SK-N-SH (cell line): ENCODE measurements around the gene CCDC141. TPM values are rescaled to one million over a fixed set of nuclear protein-coding genes. Genes with fewer than 3 reads are reported as not detected.
"Not testable (repeated sequence)": the region's sequence is repeated elsewhere in the genome, so short reads cannot be mapped to it uniquely, and the experiment has no call there.

Experiments used
- CTCF ChIA-PET: fragments of 300-600, 350-600 bp; formaldehyde crosslinking; extraction: SDS; loops from one replicate; lab custom pipeline; 2021; lab: Yijun Ruan, JAX
- POLR2A ChIA-PET: fragments of 350-600 bp; sonication (Branson Sonifier 250); formaldehyde crosslinking; extraction: SDS; loops from one replicate; lab custom pipeline; 2020; ENCODE audit warnings: antibody characterized with exemption, inconsistent platforms; lab: Yijun Ruan, JAX
- DNase-seq: peaks from one replicate; pipeline ENCODE4 v3.0.0; 2012
- H2AFZ ChIP-seq: fragments of 200-600 bp; sonication (generic); 2 replicates; pipeline ENCODE4 v1.8.1; 2016; ENCODE audit warnings: antibody characterized with exemption, mild to moderate bottlenecking, low read depth
- H3F3A ChIP-seq: fragments of 200-600 bp; sonication (generic); replicated peaks from 2 replicates; pipeline ENCODE3; 2016; ENCODE audit warnings: antibody characterized with exemption, mild to moderate bottlenecking; ENCODE audit not compliant: insufficient read depth
- H3K27ac ChIP-seq, 2 experiments: fragments of 200-500 bp in 1 of 2; fragments of 200-600 bp in 1 of 2; sonication (Bioruptor generic) in 1 of 2; sonication (generic), shearing (Covaris generic) in 1 of 2; 2 replicates each; pipeline versions ENCODE4 v1.5.1 to v1.6.1; 2014 to 2016; ENCODE audit warnings: low read depth in 2 of 2, inconsistent platforms in 1 of 2, low read length in 1 of 2, mild to moderate bottlenecking in 1 of 2, mixed read lengths in 1 of 2
- H3K27me3 ChIP-seq: fragments of 200-600 bp; sonication (generic), shearing (Covaris generic); 2 replicates; pipeline ENCODE4 v1.6.1; 2016; ENCODE audit warnings: mixed run types; ENCODE audit not compliant: insufficient read depth
- H3K36me3 ChIP-seq, 2 experiments: fragments of 200-500 bp in 1 of 2; fragments of 200-600 bp in 1 of 2; sonication (Bioruptor generic) in 1 of 2; sonication (generic) in 1 of 2; replicated peaks in 1 of 2; 2 replicates each; pipeline versions ENCODE3 to v1.5.1; 2014 to 2016; ENCODE audit warnings: low read length in 1 of 2, mild to moderate bottlenecking in 1 of 2; ENCODE audit not compliant: insufficient read depth in 2 of 2, control insufficient read depth in 1 of 2
- H3K4me1 ChIP-seq, 2 experiments: fragments of 200-500 bp in 1 of 2; fragments of 200-600 bp in 1 of 2; sonication (Bioruptor generic) in 1 of 2; sonication (generic), shearing (Covaris generic) in 1 of 2; 2 replicates each; pipeline versions ENCODE4 v1.5.1 to v1.6.1; 2014 to 2016; ENCODE audit warnings: low read depth in 1 of 2, low read length in 1 of 2, mixed run types in 1 of 2; ENCODE audit not compliant: insufficient read depth in 2 of 2, control insufficient read depth in 1 of 2
- H3K4me2 ChIP-seq: fragments of 200-600 bp; sonication (generic), shearing (Covaris generic); 2 replicates; pipeline ENCODE4 v1.6.1; 2017; ENCODE audit warnings: mixed run types
- H3K4me3 ChIP-seq, 2 experiments: fragments of 200-500 bp in 1 of 2; fragments of 200-600 bp in 1 of 2; sonication (Bioruptor generic) in 1 of 2; sonication (generic), shearing (Covaris generic) in 1 of 2; 2 replicates each; pipeline versions ENCODE4 v1.5.1 to v1.8.1; 2014 to 2016; ENCODE audit warnings: low read depth in 2 of 2, inconsistent platforms in 1 of 2, low read length in 1 of 2, mild to moderate bottlenecking in 1 of 2, mixed read lengths in 1 of 2, moderate library complexity in 1 of 2
- H3K79me2 ChIP-seq: fragments of 200-600 bp; sonication (generic); 2 replicates; pipeline ENCODE4 v1.8.1; 2017; ENCODE audit warnings: mild to moderate bottlenecking; ENCODE audit not compliant: insufficient read depth
- H3K9ac ChIP-seq: fragments of 200-600 bp; sonication (generic); 2 replicates; pipeline ENCODE4 v1.6.1; 2017; ENCODE audit warnings: mixed run types
- H3K9me2 ChIP-seq: fragments of 200-600 bp; sonication (generic); 2 replicates; pipeline ENCODE4 v1.6.1; 2017; ENCODE audit warnings: mixed run types
- H3K9me3 ChIP-seq: fragments of 200-600 bp; sonication (generic); 2 replicates; pipeline ENCODE4 v1.6.1; 2017; ENCODE audit warnings: mixed run types, mild to moderate bottlenecking, moderate library complexity
- H4K20me1 ChIP-seq: fragments of 200-600 bp; sonication (generic); 2 replicates; pipeline ENCODE4 v1.6.1; 2017; ENCODE audit warnings: mild to moderate bottlenecking, mixed run types; ENCODE audit not compliant: insufficient read depth
- FOXJ3 ChIP-seq: sonication (generic); formaldehyde crosslinking; IDR thresholded peaks from 2 replicates; pipeline ENCODE4 v1.5.1; 2020; ENCODE audit warnings: mild to moderate bottlenecking, missing genetic modification reagents
- GABPA ChIP-seq: IDR thresholded peaks from 2 replicates; pipeline ENCODE4 v1.4.0; 2012; ENCODE audit warnings: low read depth, mild to moderate bottlenecking
- RXRA ChIP-seq: IDR thresholded peaks from 2 replicates; pipeline ENCODE4 v1.4.0; 2012; ENCODE audit warnings: low read depth, mild to moderate bottlenecking, borderline replicate concordance
- SIN3A ChIP-seq: IDR thresholded peaks from 2 replicates; pipeline ENCODE4 v1.6.1; 2012; ENCODE audit warnings: low read depth, mild to moderate bottlenecking, low read length, moderate library complexity, borderline replicate concordance
- TEAD4 ChIP-seq: IDR thresholded peaks from 2 replicates; pipeline ENCODE4 v1.4.0; 2012; ENCODE audit warnings: mild to moderate bottlenecking, borderline replicate concordance; ENCODE audit not compliant: insufficient read depth
- WGBS: methylation state at CpG from one replicate; pipeline ENCODE4 v1.1.6; 2017; ENCODE audit warnings: low lambda C conversion rate; 5-methylcytosine and 5-hydroxymethylcytosine counted together
- polyA plus RNA-seq, 3 experiments: library from polyadenylated mRNA; depleted of rRNA; stranded (reverse); fragments of >200 nt; gene quantifications; 2 replicates each; pipeline ENCODE4 v1.2.3, GENCODE V29; 2012
- TF ChIP-seq, protein P1 (sequence below): fragments of 200-600 bp; sonication (generic); IDR thresholded peaks from 2 replicates; pipeline ENCODE4 v1.6.1; 2017; ENCODE audit warnings: antibody characterized with exemption, mild to moderate bottlenecking, moderate library complexity

Gene CCDC141
- polyA plus RNA-seq, 1 of the 3 experiments (the other 2 are of a cell fraction), result 0.02 TPM

DNA sequence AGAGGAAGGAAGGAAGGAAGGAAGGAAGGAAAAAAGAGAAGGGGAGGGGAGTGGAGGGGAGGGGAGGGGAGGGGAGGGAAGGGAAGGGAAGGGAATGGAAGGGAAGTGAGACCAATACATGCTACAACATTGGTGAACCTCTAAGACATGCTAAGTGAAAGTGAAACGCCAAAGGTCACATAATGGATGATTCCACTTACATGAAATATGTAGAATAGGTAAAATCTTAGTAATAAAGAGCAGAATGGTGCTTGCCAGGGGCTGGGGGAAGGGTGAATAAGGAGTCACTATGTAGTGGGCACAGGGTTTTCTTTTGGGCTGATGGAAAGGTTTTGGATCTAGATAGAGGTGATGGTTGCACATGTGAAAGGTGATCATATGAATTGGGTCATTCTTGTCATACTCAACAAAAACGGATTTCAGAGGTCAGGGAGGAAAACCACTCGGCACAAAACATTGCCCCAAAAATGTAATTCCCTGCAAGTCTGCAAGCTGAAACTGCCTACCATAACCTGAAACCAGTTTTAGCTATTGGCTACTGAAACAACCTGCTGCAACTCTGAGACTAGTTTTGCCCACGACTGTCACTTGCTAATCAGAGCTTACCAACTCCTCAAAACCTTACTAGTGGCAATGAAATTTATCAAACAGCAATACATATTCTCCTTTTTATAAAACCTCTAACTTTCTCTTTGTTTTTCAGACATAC is 59.2 kb downstream of the CCDC141 start:
- Histone ChIP-seq H2AFZ (no peak overlapping the region), H3F3A (no peaks in the 10 kb centered on the region), H3K9ac (no peak overlapping the region), H3K36me3 (no peaks in the 10 kb centered on the region), H3K9me2 (no peaks in the 10 kb centered on the region), H4K20me1 (no peaks in the 10 kb centered on the region), H3K9me3 (no peaks in the 10 kb centered on the region), H3K27ac (no peak overlapping the region), H3K4me2 (no peak overlapping the region), H3K4me3 (no peak overlapping the region), H3K27me3 (no peaks in the 10 kb centered on the region), H3K4me1 (no peaks in the 10 kb centered on the region), H3K79me2 (no peaks in the 10 kb centered on the region)
- ChIA-PET POLR2A (no interaction called here), CTCF (no interaction called here)
- TF ChIP-seq, protein P1, sequence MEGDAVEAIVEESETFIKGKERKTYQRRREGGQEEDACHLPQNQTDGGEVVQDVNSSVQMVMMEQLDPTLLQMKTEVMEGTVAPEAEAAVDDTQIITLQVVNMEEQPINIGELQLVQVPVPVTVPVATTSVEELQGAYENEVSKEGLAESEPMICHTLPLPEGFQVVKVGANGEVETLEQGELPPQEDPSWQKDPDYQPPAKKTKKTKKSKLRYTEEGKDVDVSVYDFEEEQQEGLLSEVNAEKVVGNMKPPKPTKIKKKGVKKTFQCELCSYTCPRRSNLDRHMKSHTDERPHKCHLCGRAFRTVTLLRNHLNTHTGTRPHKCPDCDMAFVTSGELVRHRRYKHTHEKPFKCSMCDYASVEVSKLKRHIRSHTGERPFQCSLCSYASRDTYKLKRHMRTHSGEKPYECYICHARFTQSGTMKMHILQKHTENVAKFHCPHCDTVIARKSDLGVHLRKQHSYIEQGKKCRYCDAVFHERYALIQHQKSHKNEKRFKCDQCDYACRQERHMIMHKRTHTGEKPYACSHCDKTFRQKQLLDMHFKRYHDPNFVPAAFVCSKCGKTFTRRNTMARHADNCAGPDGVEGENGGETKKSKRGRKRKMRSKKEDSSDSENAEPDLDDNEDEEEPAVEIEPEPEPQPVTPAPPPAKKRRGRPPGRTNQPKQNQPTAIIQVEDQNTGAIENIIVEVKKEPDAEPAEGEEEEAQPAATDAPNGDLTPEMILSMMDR, result no peak
- TF ChIP-seq SIN3A (no peak), RXRA (no peak), TEAD4 (no peak), FOXJ3 (no peak), GABPA (no peak)
- no peak for DNase-seq
- WGBS, result 36% methylated on average over 4 of the region's 4 CpGs

DNA sequence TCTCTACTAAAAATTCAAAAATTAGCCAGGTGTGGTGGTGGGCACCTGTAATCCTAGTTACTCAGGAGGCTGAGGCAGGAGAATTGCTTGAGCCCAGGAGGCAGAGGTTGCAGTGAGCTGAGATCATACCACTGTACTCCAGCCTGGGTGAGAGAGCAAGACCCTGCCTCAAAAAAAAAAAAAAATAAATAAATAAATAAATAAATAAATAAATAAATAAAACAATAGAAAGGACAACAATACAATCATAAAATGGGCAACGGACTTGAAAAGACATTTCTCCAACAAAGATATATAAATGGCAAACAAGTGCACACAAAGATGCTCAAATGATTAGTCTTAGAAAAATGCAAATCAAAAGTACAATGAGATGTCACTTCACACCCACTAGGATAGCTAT is 60.5 kb downstream of the CCDC141 start:
- H3K9me2 ChIP-seq, H3K79me2 ChIP-seq, POLR2A ChIA-PET, H3K36me3 ChIP-seq, H3K4me2 ChIP-seq, H3K4me3 ChIP-seq, H2AFZ ChIP-seq, H3K4me1 ChIP-seq, CTCF ChIA-PET, H4K20me1 ChIP-seq, H3K9ac ChIP-seq, H3K9me3 ChIP-seq, H3K27ac ChIP-seq, H3F3A ChIP-seq, H3K27me3 ChIP-seq, DNase-seq: not testable (repeated sequence)
- 79% methylated on average over 1 of the region's 1 CpG for WGBS

DNA sequence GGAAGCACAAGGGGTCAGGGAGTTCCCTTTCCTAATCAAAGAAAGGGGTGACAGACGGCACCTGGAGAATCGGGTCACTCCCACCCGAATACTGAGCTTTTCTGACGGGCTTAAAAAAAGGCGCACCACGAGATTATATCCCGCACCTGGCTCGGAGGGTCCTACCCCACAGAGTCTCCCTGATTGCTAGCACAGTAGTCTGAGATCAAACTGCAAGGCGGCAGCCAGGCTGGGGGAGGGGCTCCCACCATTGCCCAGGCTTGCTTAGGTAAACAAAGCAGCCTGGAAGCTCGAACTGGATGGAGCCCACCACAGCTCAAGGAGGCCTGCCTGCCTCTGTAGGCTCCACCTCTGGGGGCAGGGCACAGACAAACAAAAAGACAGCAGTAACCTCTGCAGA is 67.3 kb downstream of the CCDC141 start:
- DNase-seq, result not testable (repeated sequence)

More for the DNA sequence above, 67.3 kb downstream of the CCDC141 start:
- H3K4me3 ChIP-seq, H3K79me2 ChIP-seq, H3K4me2 ChIP-seq, H2AFZ ChIP-seq, H3F3A ChIP-seq, CTCF ChIA-PET, H3K9me2 ChIP-seq, H3K36me3 ChIP-seq, POLR2A ChIA-PET, H3K4me1 ChIP-seq, H4K20me1 ChIP-seq, H3K27ac ChIP-seq, H3K27me3 ChIP-seq, H3K9ac ChIP-seq, H3K9me3 ChIP-seq: not testable (repeated sequence)
- no CpG with 5 or more reads among the region's 10 CpGs for WGBS
